Measurements from ENCODE around the gene VGLL4.
A peak's percentile ranks its signal among the peaks of the same experiment; 100 is the strongest.

The VGLL4 gene

GRCh38 chr3:11655196-11655928, 11.6 kb upstream of the VGLL4 start:
- DNase-seq: peak; percentile 22
- in situ Hi-C loops (cut with MboI; ENCODE audit: low pct_unique_long_range_greater_than_20kb, low sequenced_read_pairs): loop anchor here (25.0 kb wide), 1 partner anchor 268 kb away; no protein-coding TSS in a partner anchor

GRCh38 chr3:11654166-11654565, 10.5 kb upstream of the VGLL4 start:
- in situ Hi-C loops (cut with MboI; ENCODE audit: low pct_unique_long_range_greater_than_20kb, low sequenced_read_pairs): loop anchor here (25.0 kb wide), 1 partner anchor 267 kb away; no protein-coding TSS in a partner anchor
- DNase-seq: no peak

- DNase-seq: no peak
- in situ Hi-C loops (cut with MboI; ENCODE audit: low pct_unique_long_range_greater_than_20kb, low sequenced_read_pairs): loop anchor here (25.0 kb wide), 1 partner anchor 266 kb away; no protein-coding TSS in a partner anchor
Observed at GRCh38 chr3:11653298-11654055, 9.8 kb upstream of the VGLL4 start.

- peak; percentile 59 for DNase-seq
- in situ Hi-C loops (cut with MboI; ENCODE audit: low pct_unique_long_range_greater_than_20kb, low sequenced_read_pairs): loop anchor here (25.0 kb wide), 1 partner anchor 265 kb away; no protein-coding TSS in a partner anchor
Observed at GRCh38 chr3:11651900-11652299, 8.2 kb upstream of the VGLL4 start.

- no peak for DNase-seq
- in situ Hi-C loops (cut with MboI; ENCODE audit: low pct_unique_long_range_greater_than_20kb, low sequenced_read_pairs): loop anchor here (25.0 kb wide), 1 partner anchor 264 kb away; no protein-coding TSS in a partner anchor
Observed at GRCh38 chr3:11651477-11651876, 7.8 kb upstream of the VGLL4 start.

- no peak for DNase-seq
- in situ Hi-C loops (cut with MboI; ENCODE audit: low pct_unique_long_range_greater_than_20kb, low sequenced_read_pairs): loop anchor here (25.0 kb wide), 1 partner anchor 263 kb away; no protein-coding TSS in a partner anchor
Observed at GRCh38 chr3:11650391-11650790, 6.7 kb upstream of the VGLL4 start.

- DNase-seq: no peak
- in situ Hi-C loops (cut with MboI; ENCODE audit: low pct_unique_long_range_greater_than_20kb, low sequenced_read_pairs): no loop called here
Observed at GRCh38 chr3:11648735-11649134, 5.0 kb upstream of the VGLL4 start.

GRCh38 chr3:11643201-11643603, 513 bp downstream of the VGLL4 start:
- in situ Hi-C loops (cut with MboI; ENCODE audit: low pct_unique_long_range_greater_than_20kb, low sequenced_read_pairs): no loop called here
- DNase-seq: no peak

GRCh38 chr3:11642431-11643191, 1.1 kb downstream of the VGLL4 start:
- in situ Hi-C loops (cut with MboI; ENCODE audit: low pct_unique_long_range_greater_than_20kb, low sequenced_read_pairs): no loop called here
- DNase-seq: peak; percentile 95

GRCh38 chr3:11641683-11642430, 1.9 kb downstream of the VGLL4 start:
- DNase-seq: no peak

GRCh38 chr3:11641316-11641682, 2.4 kb downstream of the VGLL4 start:
- no peak for DNase-seq
- in situ Hi-C loops (cut with MboI; ENCODE audit: low pct_unique_long_range_greater_than_20kb, low sequenced_read_pairs): no loop called here

More at GRCh38 chr3:11641683-11642430, 1.9 kb downstream of the VGLL4 start:
- in situ Hi-C loops (cut with MboI; ENCODE audit: low pct_unique_long_range_greater_than_20kb, low sequenced_read_pairs): no loop called here

- no peak for DNase-seq
Observed at GRCh38 chr3:11640009-11640673, 3.6 kb downstream of the VGLL4 start.

GRCh38 chr3:11638495-11639358, 5.0 kb downstream of the VGLL4 start:
- in situ Hi-C loops (cut with MboI; ENCODE audit: low pct_unique_long_range_greater_than_20kb, low sequenced_read_pairs): no loop called here
- DNase-seq: no peak

More at GRCh38 chr3:11640009-11640673, 3.6 kb downstream of the VGLL4 start:
- in situ Hi-C loops (cut with MboI; ENCODE audit: low pct_unique_long_range_greater_than_20kb, low sequenced_read_pairs): no loop called here

- in situ Hi-C loops (cut with MboI; ENCODE audit: low pct_unique_long_range_greater_than_20kb, low sequenced_read_pairs): no loop called here
Observed at GRCh38 chr3:11637901-11638458, 5.7 kb downstream of the VGLL4 start.

GRCh38 chr3:11636394-11636770, 7.3 kb downstream of the VGLL4 start:
- in situ Hi-C loops (cut with MboI; ENCODE audit: low pct_unique_long_range_greater_than_20kb, low sequenced_read_pairs): no loop called here
- no peak for DNase-seq

More at GRCh38 chr3:11637901-11638458, 5.7 kb downstream of the VGLL4 start:
- no peak for DNase-seq

- DNase-seq: no peak
- in situ Hi-C loops (cut with MboI; ENCODE audit: low pct_unique_long_range_greater_than_20kb, low sequenced_read_pairs): no loop called here
Observed at GRCh38 chr3:11635680-11636393, 7.9 kb downstream of the VGLL4 start.

Measured in KBM-7 (cell line).